ENCODE measurements around the gene MYL10. TPM values are rescaled to one million over a fixed set of nuclear protein-coding genes. Genes with fewer than 3 reads are reported as not detected.

Gene MYL10
- 1.1 TPM in 1 of 2 replicates, not detected in the other for total RNA-seq (2014; rRNA removed; shearing (Covaris generic))
- 3.0 TPM in 1 of 2 replicates, not detected in the other for polyA plus RNA-seq (2015; cell fraction: cytosol; rRNA removed)
- polyA plus RNA-seq (2015; cell fraction: nucleus; rRNA removed) = 1.6 TPM in 1 of 2 replicates, not detected in the other

DNA sequence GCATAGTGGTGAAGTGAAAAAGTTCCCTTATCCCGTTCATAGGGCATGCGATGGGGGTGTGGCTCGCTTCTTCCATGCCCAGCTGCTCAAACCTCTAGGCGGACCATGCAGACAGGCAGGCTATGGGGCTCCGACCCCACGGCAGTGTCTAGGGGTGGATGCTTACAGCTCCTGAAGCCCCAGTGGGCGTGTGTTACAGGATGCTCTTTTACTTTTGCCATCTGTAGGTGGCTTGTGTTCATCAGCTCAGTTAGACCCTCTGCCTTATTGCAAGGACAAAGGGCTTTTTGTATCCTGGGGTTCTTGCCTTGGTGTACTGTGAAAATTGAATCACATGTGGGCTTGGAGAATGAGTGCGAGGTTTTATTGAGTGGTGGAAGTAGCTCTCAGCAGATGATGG is at the start of gene MYL10:
MYL10 (minus strand) TSS at position 126 of the 400 bp plus-strand sequence. CDS start 178 bp downstream, outside the sequence.
- DNase-seq (ENCODE audit: low read depth, low spot score) = peak; percentile 96
- in situ Hi-C loops (cut with HindIII; ENCODE audit: low pct_unique_long_range_greater_than_20kb, low sequenced_read_pairs) = no loop called here

DNA sequence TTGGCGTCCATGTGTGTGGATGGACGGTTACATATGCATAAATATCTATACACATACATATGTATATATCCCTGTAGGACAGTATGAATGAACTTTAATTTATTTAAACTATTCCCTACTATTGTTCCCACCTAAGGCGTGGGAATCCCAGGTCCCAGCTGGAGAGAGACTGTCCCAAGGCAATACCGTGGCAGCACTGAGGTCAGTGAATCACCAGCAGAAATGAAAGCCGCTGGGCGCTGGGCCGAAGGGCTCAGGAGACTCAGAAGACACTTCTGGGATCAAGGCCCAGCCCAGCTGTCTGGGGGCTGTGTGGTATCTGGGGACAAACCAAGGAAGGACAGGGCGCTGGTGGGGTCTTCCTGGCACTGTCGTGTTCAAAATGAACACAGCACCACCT is 49.6 kb upstream of the MYL10 start:
- in situ Hi-C loops (cut with HindIII; ENCODE audit: low pct_unique_long_range_greater_than_20kb, low sequenced_read_pairs) = no loop called here
- DNase-seq (ENCODE audit: low read depth, low spot score) = no peak

DNA sequence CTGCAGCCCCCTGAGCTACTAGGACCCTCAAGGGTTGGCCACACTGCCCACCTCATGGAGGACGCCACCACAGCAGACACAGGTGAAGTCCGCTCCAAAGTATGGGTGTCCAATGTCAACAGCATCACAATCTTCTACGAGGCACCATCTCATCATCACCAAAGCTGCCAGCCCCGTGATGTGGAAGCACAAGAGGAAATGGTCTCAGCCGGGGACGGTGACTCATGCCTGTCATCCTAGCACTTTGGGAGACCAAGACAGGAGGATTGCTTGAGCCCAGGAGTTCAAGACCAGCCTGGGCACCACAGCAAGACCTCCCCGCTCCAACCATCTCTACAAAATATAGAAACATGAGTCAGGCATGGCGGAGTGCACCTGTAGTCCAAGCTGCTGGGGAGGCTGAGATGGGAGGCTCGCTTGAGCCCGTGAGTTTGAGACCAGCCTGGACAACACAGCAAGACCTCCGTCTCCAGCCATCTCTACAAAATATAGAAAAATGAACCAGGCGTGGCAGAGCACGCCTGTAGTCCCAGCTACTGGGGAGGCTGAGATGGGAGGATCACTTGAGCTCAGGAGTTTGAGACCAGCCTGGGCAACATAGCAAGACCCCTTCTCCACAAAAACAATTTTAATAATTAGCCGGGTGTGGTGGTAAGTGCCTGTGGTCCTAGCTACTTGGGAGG is 48.8 kb upstream of the MYL10 start:
- no peak for DNase-seq (ENCODE audit: low read depth, low spot score)
- in situ Hi-C loops (cut with HindIII; ENCODE audit: low pct_unique_long_range_greater_than_20kb, low sequenced_read_pairs) = no loop called here

DNA sequence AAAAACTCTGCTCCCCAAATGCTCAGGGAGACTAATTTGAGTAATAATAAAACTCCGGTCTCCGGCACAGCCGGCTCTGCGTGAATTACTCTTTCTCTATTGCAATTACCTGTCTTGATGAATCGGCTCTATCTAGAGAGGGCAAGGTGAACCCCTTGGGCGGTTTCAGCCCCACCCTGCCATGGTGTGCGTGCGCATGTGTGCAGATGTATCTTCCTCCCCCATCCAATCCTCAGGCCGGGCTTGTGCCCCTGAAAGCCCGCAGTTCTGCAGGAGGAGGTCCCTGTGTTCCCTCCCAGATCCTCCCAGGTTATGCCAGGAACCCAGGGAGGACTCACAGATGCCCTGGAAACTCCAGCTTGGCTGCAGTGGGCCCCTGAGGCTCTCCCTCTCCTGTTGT is 48.3 kb upstream of the MYL10 start:
- no peak for DNase-seq (ENCODE audit: low read depth, low spot score)
- in situ Hi-C loops (cut with HindIII; ENCODE audit: low pct_unique_long_range_greater_than_20kb, low sequenced_read_pairs) = no loop called here

DNA sequence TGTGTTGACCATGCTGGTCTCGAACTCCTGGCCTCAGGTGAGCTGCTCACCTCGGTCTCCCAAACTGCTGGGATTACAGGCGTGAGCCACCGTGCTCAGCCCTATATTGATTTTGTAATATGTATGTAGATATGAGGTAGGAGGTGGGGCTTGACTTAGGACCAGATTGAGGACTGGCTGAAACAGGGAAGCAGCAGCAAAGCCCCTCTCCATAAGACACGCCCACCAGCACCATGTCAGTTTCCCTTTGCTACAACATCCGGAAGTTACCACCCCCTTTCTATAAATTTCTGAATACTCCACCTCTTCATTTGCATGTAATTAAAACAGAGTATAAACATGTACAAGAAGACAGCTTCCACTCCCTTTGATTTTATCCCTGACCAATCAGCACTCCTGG is 47.9 kb upstream of the MYL10 start:
- peak; percentile 29 for DNase-seq (ENCODE audit: low read depth, low spot score)
- in situ Hi-C loops (cut with HindIII; ENCODE audit: low pct_unique_long_range_greater_than_20kb, low sequenced_read_pairs) = no loop called here

DNA sequence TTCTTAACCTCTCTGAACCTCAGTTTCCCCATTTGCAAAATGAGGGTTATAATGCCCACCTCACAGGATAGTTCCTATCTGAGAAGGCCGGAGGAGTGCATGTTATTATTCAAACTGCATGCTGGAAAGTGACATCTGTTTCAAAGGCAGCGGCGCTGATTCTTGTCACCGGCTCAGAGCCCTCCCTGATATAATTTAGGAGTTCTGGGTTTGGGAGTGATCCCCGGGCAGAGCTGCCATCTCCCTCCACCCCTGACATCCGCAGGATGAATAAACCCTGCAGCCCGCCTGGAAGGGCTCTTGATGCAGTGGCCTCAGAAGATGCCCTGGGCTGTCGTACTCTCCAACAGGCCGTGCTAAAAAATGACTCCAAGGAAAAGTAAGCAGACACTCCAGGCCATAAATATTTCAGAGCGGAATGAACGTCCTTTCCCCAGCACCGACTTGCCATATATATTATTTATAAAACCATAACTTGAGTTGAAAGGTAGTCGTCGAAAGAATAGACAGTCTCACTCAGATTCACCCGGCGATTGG is 47.0 kb upstream of the MYL10 start:
- in situ Hi-C loops (cut with HindIII; ENCODE audit: low pct_unique_long_range_greater_than_20kb, low sequenced_read_pairs) = no loop called here
- no peak for DNase-seq (ENCODE audit: low read depth, low spot score)

DNA sequence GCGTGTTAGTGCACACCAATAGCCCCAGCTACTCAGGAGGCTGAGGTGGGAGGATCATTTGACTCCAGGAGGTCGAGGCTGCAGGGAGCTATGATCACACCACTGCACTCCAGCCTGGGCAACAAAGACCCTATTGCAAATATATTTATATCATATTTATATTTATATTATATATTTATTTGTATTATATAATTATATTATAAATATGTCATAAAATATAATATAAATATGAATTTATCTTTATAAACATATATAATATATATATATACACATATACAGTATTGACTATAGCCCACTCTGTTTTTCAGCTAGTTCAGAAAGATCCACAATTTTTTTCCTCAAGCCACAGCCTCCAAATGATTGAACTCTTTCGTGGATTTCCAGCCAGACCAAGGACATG is 45.3 kb upstream of the MYL10 start:
- in situ Hi-C loops (cut with HindIII; ENCODE audit: low pct_unique_long_range_greater_than_20kb, low sequenced_read_pairs) = no loop called here
- no peak for DNase-seq (ENCODE audit: low read depth, low spot score)

DNA sequence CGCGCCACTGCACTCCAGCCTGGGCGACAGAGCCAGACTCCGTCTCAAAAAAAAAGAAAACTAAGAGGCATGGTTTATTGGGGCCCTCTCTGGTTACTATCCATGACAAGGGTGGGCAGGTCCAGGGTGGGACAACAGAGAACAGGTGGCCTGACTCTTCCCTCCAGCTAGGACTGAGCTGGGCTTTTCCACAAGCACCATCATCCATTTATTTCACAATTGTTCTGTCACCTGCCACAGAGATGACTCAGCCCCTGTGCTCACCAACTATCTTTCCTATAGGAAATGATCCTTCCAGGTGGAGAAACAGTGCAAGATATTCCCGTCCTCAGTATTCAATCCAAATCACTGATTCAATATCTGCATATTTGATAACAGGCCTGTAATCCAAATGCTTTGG is 44.9 kb upstream of the MYL10 start:
- in situ Hi-C loops (cut with HindIII; ENCODE audit: low pct_unique_long_range_greater_than_20kb, low sequenced_read_pairs) = no loop called here
- DNase-seq (ENCODE audit: low read depth, low spot score) = no peak

DNA sequence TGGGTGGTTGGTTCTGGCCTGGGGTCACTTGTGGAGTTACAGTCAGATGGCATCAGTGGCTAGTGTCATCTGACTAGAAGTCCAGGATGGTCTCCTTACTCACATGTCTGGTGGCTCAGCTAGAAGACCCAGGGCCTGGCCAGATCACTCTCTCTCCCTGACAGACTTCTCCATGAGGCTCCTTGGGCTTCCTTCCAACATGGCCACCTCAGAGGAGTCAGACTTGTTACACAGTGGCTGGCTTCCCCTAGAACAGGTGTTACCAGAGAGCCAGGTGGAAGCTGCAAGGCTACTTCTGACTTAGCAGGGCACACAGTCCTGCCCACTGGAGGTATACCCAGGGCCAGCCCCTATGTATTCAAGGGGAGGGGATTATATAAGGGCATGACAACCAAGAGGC is 44.2 kb upstream of the MYL10 start:
- in situ Hi-C loops (cut with HindIII; ENCODE audit: low pct_unique_long_range_greater_than_20kb, low sequenced_read_pairs) = no loop called here
- no peak for DNase-seq (ENCODE audit: low read depth, low spot score)

DNA sequence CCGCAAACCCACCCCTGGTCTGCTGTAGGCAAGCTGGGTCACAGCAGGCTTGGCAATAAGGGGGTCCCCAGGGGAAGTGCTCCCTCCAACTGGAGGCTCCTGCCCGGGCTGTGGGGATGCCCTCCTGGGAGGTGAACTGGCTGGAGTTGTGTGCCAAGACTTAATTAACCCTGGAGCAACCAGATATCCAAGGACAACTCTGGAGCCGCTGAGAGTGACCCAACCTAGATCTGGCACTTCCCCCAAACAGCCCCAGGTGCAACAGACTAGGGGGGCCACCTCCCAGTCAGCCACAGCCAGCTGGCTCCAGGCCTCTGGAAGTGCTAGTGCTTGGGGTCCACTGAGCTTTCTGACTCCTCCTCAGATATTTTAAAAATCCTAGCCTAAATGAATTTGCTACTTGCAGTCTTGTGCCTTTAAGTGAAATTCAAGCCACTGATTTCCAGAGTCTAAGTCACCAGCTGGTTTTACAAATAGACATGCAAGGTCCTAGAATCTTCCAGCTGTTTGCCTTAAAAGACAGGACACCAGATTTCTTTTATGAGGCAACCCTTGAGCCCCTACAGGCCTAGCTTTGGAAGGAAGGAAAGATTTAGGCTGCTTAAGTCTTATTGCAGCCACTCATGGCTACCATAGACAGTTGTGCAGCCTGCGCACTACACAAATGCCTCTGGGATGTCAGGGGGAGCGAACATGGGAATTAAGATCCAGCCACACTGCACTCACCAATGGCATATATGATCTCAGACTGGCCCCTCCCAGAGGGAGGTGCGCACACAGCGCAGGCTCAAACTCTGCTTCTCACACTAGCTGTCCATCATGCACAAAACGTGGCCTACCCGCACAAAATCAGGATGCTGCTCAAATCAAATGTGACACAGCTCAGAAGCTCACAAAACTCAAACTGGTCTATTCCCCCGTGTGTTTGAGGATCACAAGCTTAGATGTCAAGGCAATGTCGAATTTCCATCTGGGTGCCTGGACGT is 42.6 kb upstream of the MYL10 start:
- in situ Hi-C loops (cut with HindIII; ENCODE audit: low pct_unique_long_range_greater_than_20kb, low sequenced_read_pairs) = no loop called here
- no peak for DNase-seq (ENCODE audit: low read depth, low spot score)

DNA sequence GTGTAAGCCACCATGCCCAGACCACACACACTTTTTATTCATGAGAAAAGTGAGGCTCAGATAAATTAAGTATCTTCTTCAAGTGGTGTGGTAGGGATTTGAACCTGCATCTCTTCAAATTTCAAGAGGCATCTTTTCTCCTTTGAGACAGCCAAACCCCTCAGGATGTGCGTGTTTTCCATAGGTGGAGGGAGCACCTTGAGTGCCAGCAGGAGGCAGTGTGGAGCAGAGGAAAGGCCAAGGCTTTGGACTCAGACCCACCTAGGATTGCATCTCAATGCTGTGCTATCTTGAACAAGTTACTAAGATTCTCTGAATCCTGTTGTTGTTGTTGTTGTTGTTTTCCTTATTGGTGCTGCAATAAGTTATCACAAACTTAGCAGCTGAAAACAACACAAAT is 40.2 kb upstream of the MYL10 start:
- in situ Hi-C loops (cut with HindIII; ENCODE audit: low pct_unique_long_range_greater_than_20kb, low sequenced_read_pairs) = no loop called here
- peak; percentile 30 for DNase-seq (ENCODE audit: low read depth, low spot score)

DNA sequence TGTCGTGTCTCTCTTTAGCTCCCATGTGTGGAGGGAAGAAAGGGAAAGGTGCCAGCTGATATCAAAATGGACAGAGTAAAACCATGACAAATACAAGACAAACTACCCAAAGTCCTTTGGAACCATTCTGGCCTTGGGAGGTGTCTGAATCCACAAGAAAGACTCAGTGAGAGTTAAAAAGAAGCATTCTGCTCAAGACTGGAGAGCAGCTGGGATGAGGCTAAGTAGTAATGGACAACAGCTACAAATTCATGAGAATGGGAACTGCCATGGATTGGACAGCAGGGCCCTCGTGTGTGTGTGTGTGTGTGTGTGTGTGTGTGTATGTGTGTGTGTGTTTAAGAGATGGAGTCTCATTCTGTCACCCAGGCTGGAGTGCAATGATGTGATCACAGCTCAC is 39.6 kb upstream of the MYL10 start:
- in situ Hi-C loops (cut with HindIII; ENCODE audit: low pct_unique_long_range_greater_than_20kb, low sequenced_read_pairs) = no loop called here
- no peak for DNase-seq (ENCODE audit: low read depth, low spot score)

DNA sequence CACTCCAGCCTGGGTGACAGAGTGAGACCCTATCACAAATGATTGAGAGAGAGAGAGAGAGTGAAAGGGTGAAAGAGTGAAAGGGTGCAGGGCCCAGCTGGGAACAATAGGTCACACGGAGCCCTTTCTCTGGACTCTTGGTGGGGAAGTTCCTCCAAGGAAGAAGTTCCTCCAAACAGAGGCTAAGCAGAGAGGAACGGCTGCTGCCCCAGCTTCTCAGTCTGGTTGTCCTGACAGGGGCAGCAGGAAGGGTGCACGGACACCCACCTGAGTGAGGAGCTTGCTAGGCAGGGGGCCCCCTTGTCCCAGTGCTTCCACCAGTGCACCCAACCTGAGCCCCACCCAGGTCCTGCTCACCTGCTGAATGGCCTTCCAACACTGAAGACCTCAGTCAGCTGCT is 38.8 kb upstream of the MYL10 start:
- in situ Hi-C loops (cut with HindIII; ENCODE audit: low pct_unique_long_range_greater_than_20kb, low sequenced_read_pairs) = no loop called here
- DNase-seq (ENCODE audit: low read depth, low spot score) = no peak

DNA sequence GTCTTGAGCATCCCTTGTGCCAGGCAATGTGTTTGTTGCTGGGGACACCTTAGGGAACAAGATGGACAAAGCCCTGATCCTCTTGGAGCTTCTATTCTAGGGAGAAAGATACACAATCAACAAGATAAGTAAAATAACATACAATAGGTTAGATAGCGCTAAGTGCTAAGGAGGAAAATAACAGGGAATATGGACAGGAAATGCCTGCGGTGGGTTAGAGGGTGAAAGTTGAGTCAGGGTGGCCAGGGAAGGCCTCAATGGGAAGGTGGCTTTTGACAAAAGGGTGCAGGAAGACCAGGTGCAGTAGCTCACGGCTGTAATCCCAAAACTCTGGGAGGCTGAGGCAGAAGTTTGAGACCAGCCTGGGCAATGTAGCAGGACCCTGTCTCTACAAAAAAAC is 38.3 kb upstream of the MYL10 start:
- no peak for DNase-seq (ENCODE audit: low read depth, low spot score)
- in situ Hi-C loops (cut with HindIII; ENCODE audit: low pct_unique_long_range_greater_than_20kb, low sequenced_read_pairs) = no loop called here

DNA sequence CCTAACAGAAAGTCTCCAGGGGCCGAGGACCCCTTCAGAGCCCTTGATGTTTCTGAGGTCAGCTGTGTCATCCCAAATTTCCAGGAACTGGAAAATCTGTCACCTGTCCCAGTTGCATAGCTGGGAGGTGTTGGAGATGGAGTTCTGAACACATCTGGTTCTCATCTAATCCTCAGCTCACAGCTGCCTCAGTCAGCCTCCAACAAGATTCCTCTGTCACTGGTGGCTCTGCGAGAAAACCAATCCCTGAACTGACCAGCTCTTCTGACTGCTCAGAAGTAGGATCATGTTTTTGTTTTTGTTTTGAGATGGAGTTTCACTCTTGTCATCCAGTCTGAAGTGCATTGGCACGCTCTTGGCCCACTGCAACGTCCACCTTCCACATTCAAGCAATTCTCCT is 37.6 kb upstream of the MYL10 start:
- no peak for DNase-seq (ENCODE audit: low read depth, low spot score)
- in situ Hi-C loops (cut with HindIII; ENCODE audit: low pct_unique_long_range_greater_than_20kb, low sequenced_read_pairs) = no loop called here

DNA sequence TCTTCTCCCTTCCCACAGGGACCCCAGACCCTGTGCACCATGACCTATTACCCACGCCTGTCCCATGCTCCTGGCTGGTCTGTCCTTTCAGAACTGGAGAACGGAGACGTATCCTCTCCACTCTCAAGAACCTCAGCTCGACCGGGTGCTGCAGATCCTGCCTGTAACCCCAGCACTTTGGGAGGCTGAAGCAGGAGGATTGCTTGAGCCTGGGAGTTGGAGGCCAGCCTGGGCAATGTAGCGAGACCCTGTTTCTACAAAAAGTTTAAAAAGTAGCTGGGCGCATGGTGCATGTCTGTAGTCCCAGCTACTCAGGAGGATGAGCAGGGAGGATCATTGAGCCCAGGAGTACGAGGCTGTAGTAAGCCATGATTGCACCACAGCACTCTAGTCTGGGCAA is 37.2 kb upstream of the MYL10 start:
- DNase-seq (ENCODE audit: low read depth, low spot score) = no peak
- in situ Hi-C loops (cut with HindIII; ENCODE audit: low pct_unique_long_range_greater_than_20kb, low sequenced_read_pairs) = no loop called here

DNA sequence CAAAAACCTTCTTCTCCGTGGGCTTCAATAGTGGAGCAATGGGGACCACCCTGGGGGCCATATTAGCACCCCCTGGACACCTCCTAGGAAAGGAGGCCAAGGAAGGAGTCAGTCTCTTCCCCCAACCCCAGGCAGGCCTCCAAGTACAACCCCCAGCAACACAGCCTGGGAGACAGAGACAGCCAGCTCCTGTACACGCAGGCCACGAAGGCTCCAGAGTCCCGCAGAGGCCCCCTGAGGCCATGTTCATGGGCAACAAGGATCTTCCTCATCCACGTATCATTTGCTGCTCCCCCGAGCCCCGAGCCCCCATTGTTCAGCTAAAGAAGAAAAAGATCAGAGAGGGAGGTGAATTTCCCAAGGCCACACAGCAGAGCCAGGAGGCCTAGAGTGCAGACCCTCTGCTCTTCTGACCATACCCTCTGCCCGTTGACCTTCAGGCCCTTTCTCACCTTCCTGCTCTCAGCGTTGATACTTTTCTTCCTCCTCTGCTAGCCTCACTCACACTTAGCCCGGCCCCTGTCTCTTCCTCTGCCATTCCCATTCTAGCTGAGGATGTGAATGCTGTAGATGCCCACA is 35.9 kb upstream of the MYL10 start:
- in situ Hi-C loops (cut with HindIII; ENCODE audit: low pct_unique_long_range_greater_than_20kb, low sequenced_read_pairs) = no loop called here
- DNase-seq (ENCODE audit: low read depth, low spot score) = no peak

DNA sequence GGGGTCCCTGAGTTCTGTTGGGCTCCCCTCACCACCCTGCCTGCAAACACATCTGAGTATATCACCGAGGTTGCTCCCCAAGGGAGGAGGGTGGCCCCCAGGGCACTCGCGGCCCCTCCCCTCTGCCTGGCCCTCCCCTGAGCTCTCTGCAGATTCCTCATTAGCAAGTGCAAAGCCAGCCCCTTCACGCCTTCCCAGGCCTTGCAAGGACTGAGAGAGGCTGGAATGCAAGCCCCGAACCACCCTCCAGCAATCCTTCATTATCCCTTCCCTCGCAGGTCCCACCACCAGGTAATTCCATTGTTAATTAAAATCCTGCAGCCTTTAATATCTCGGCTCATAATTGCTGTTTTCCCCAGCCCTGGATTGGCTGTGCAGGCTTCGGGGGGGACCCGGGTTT is 35.3 kb upstream of the MYL10 start:
- in situ Hi-C loops (cut with HindIII; ENCODE audit: low pct_unique_long_range_greater_than_20kb, low sequenced_read_pairs) = no loop called here
- DNase-seq (ENCODE audit: low read depth, low spot score) = no peak

Data from SK-MEL-5 (cell line).